Testis (tissue), 3 donors: ENCODE results near the gene LAMA1. TPM values are rescaled to one million over a fixed set of nuclear protein-coding genes. Genes with fewer than 3 reads are reported as not detected.

Experiments used
- DNase-seq: peaks from one replicate; pipeline ENCODE4 v3.0.0-alpha.2; 2019
- H3K27ac ChIP-seq, 2 donors: fragments of 200-600 bp; sonication (generic); one replicate each; pipeline ENCODE4 v1.5.1; 2019
- H3K27me3 ChIP-seq: fragments of 200-600 bp; sonication (generic); one replicate; pipeline ENCODE4 v1.5.1; 2019
- H3K36me3 ChIP-seq: fragments of 200-600 bp; sonication (generic); one replicate; pipeline ENCODE4 v1.5.1; 2017; ENCODE audit warnings: low read depth; ENCODE audit errors: missing control alignments
- H3K4me1 ChIP-seq: fragments of 200-600 bp; sonication (generic); one replicate; pipeline ENCODE4 v1.5.1; 2019
- H3K4me3 ChIP-seq, 2 donors: fragments of 200-600 bp; sonication (generic); one replicate each; pipeline ENCODE4 v1.5.1; 2017 to 2019
- H3K9me3 ChIP-seq: fragments of 200-600 bp; sonication (generic); one replicate; pipeline ENCODE4 v1.5.1; 2017
- CTCF ChIP-seq, 3 experiments: fragments of 450-650 bp in 2 of 3; fragments of 200-600 bp in 1 of 3; sonication (generic) in 1 of 3; IDR thresholded peaks; one replicate each; pipeline ENCODE4 v1.5.1; 2016 to 2019; ENCODE audit warnings: antibody characterized with exemption in 3 of 3, mild to moderate bottlenecking in 2 of 3, moderate library complexity in 1 of 3
- POLR2A ChIP-seq: fragments of 450-650 bp; IDR thresholded peaks from one replicate; pipeline ENCODE4 v1.6.1; 2017; ENCODE audit warnings: antibody characterized with exemption, mild to moderate bottlenecking, moderate library complexity
- whole genome bisulfite sequencing, 2 donors: methylation state at CpG; one replicate each; pipeline ENCODE4 v1.1.5; 2018; 5-methylcytosine and 5-hydroxymethylcytosine counted together
- intact Hi-C: fragments of 100-400 bp; cut with DNase I; formaldehyde crosslinking; loops from one replicate; pipeline ENCODE4 v1.15.1; 2023; ENCODE audit warnings: low total_unique reads
- polyA plus RNA-seq: library from polyadenylated mRNA; stranded (reverse); fragments of 350-450 nt; fragmentation: Illumina TruSeq; extraction: RNeasy Lipid Tissue Mini Kit (QIAGEN cat#74804); gene quantifications from one replicate; pipeline ENCODE4 v1.2.3, GENCODE V29; 2014; ENCODE audit warnings: low read depth, low replicate concordance; ENCODE audit not compliant: insufficient read depth
- total RNA-seq, 2 donors: library from RNA; depleted of rRNA; stranded (reverse); fragments of >200 nt; gene quantifications; one replicate each; pipeline ENCODE4 v1.2.3, GENCODE V29; 2016

Gene LAMA1
- total and polyA plus RNA-seq, 3 donors from 2014 or later: 35.7 to 146 (median 141) TPM

- H3K36me3 ChIP-seq: no peaks in the 10 kb centered on the region
- intact Hi-C loops: no loop called here
- H3K27ac ChIP-seq: no peak overlapping the region
- no peak for DNase-seq
- H3K27me3 ChIP-seq: no peaks in the 10 kb centered on the region
- H3K4me1 ChIP-seq: no peaks in the 10 kb centered on the region
- H3K9me3 ChIP-seq: no peaks in the 10 kb centered on the region
- H3K4me3 ChIP-seq: no peak overlapping the region
- 88 to 91% methylated on average over 6 of the region's 6 CpGs for WGBS, 2 donors
- TF ChIP-seq CTCF (IDR thresholded peaks at IDR 0.05): no peak
- no peak for TF ChIP-seq POLR2A
These were observed 142.5 kb downstream of the LAMA1 start for GRCh38 chr18:6975084-6975483.

DNA sequence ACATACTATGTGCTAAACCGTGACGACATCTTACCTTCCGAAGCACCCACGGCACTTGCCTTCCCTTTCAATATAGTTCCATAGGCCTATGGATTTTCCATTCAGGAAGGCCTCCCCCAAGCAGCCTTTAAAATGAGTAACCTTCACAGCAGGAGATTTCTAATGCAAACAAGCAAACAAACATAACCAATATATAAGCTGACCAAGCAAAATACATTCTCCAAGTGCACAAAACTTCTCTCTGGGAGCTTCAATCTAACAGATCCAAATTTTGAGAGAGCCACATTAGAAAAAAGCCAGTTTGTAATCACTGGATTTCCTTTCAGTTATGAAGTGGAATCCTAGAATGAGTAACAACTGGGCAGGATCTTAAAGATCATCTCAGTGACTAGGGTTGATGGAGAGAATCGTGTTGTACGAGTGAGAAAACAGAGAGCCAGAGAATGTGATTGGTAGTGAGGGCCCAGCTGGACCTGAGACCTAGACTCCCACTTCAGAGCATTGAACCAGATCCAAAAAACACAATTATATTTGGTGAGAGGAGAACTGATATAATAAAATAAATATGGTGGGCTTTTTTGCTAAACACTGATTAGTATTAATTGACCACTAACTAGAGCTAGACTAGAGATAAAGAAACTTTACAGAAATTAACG is 145.6 kb downstream of the LAMA1 start:
- Histone ChIP-seq H3K27ac (no peak overlapping the region), H3K9me3 (no peaks in the 10 kb centered on the region), H3K27me3 (no peaks in the 10 kb centered on the region), H3K4me3 (no peak overlapping the region), H3K36me3 (no peaks in the 10 kb centered on the region), H3K4me1 (no peaks in the 10 kb centered on the region)
- no peak for TF ChIP-seq POLR2A
- no peak for TF ChIP-seq CTCF (IDR thresholded peaks at IDR 0.05)
- no peak for DNase-seq
- intact Hi-C loops: no loop called here
- WGBS, 2 donors: 74 to 79% methylated on average over 7 of the region's 7 CpGs

DNA sequence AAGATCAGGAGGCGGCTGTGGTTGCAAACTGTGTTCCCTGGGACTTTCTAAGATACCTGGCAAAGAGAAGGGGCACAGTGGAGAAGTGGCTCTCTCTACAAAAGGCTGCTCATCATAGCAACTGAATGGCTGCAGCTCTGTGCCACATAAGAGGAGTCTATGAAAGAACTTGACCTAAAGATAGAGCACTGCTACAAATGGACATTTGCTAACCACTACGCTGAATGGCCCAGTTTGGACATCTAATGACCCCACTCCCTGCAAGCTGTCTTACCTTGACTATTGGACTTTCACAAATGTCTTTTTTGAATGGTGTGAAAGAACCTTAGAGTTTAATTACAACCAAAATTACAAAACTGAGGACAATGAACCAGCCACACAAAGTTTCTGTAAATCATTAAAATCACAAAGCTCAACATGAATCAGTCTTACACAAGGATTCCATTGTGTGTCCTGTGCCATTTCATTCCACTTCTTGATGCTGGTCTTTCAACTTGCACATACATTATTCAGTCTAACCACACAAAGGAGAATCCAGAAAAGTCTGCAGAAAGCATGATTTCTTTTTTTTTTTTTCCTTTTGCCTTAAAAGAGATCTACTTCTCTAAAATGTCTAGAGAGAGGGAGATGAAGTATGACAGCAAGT is 154.0 kb downstream of the LAMA1 start:
- Histone ChIP-seq H3K27me3 (no peaks in the 10 kb centered on the region), H3K36me3 (no peaks in the 10 kb centered on the region), H3K9me3 (no peaks in the 10 kb centered on the region), H3K4me3 (no peak overlapping the region), H3K4me1 (no peaks in the 10 kb centered on the region), H3K27ac (no peak overlapping the region)
- no peak for TF ChIP-seq CTCF (IDR thresholded peaks at IDR 0.05)
- TF ChIP-seq POLR2A: no peak
- intact Hi-C loops: no loop called here
- whole genome bisulfite sequencing, 2 donors: 85 to 96% methylated on average over 2 of the region's 2 CpGs
- DNase-seq: no peak

DNA sequence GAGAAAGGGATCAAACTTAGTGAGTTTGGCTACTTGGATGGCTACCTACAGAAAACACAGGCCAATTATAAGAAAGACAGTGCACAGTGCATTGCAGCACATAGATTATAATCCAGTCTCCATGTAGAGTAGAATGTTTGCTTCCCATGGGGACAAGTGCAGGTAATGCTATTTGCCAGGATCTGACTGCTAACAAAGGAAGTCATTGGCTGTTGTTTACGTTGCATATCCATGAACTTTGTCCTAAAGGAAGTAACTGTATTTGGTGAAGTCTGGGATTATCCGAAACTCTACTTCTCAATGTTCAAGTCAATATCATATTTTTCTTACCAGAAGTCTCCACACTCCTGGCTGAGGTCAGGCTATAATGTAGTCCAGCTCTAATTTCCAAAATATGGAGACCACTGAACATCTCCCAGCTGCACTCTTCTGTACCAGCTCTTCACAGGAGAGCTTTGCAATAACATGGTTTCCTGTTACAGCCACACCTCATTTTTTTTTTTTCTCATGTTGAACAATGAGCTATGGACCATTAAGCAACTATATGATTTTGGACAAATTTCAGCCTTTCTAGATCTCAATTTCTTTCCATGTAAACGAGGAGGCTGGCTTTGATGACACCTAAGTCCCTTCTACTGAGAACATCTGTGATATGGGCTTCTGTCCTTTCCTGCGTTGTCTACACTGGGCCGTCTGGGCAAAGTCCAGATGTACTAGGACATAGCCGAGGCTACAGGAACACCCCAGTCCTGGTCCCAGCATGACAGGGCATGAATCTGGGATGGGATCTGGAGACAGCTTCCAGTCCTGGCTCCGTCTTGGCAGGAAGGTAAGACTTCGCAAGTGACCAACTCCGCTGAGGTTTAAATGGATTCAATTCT is 154.8 kb downstream of the LAMA1 start:
- no peak for TF ChIP-seq CTCF (IDR thresholded peaks at IDR 0.05)
- TF ChIP-seq POLR2A: no peak
- DNase-seq: no peak
- no peaks in the 10 kb centered on the region for H3K27me3 ChIP-seq
- H3K4me1 ChIP-seq: no peaks in the 10 kb centered on the region
- no peak overlapping the region for H3K27ac ChIP-seq
- WGBS, 2 donors: 90 to 91% methylated on average over 9 of the region's 9 CpGs
- H3K4me3 ChIP-seq: no peak overlapping the region
- intact Hi-C loops: no loop called here
- no peaks in the 10 kb centered on the region for H3K9me3 ChIP-seq
- H3K36me3 ChIP-seq: no peaks in the 10 kb centered on the region
